ENCODE measurements around the gene CARD10. TPM values are rescaled to one million over a fixed set of nuclear protein-coding genes. Genes with fewer than 3 reads are reported as not detected.
A peak's percentile ranks its signal among the peaks of the same experiment; 100 is the strongest.

Gene CARD10
- total RNA-seq, 1 experiment from 2014 or later, result 14.6 TPM

- H3K27me3 ChIP-seq (replicated peaks), result no peaks in the 10 kb centered on the region
- peak overlapping the region; percentile 54 for H3K27ac ChIP-seq
- H3K4me1 ChIP-seq (replicated peaks), result peaks cover 29% of the 10 kb centered on the region
- H3K36me3 ChIP-seq, result peaks cover 60% of the 10 kb centered on the region
- DNase-seq (ENCODE audit: low read depth in 1 of 2, low spot score in 2 of 2), result no peak
- 0 out of 2 replicates have a peak, but pooled peaks cover 3% of the 10 kb centered on the region for H3K9me3 ChIP-seq (replicated peaks)
- no peak overlapping the region for H3K4me3 ChIP-seq
These were observed 7.7 kb downstream of the CARD10 start for GRCh38 chr22:37511395-37512104.

GRCh38 chr22:37510091-37510490, 9.1 kb downstream of the CARD10 start:
- no peak overlapping the region for H3K27ac ChIP-seq
- H3K36me3 ChIP-seq, result peaks cover 61% of the 10 kb centered on the region
- peaks cover 29% of the 10 kb centered on the region for H3K4me1 ChIP-seq (replicated peaks)
- H3K9me3 ChIP-seq (replicated peaks), result 0 out of 2 replicates have a peak, but pooled peaks cover 3% of the 10 kb centered on the region
- no peak overlapping the region for H3K4me3 ChIP-seq
- no peaks in the 10 kb centered on the region for H3K27me3 ChIP-seq (replicated peaks)
- no peak for DNase-seq (ENCODE audit: low read depth in 1 of 2, low spot score in 2 of 2)

- Histone ChIP-seq H3K4me1 (replicated peaks) (peaks cover 29% of the 10 kb centered on the region), H3K9me3 (replicated peaks) (0 out of 2 replicates have a peak, but pooled peaks cover 3% of the 10 kb centered on the region), H3K36me3 (peaks cover 64% of the 10 kb centered on the region), H3K27ac (no peak overlapping the region), H3K27me3 (replicated peaks) (no peaks in the 10 kb centered on the region), H3K4me3 (no peak overlapping the region)
- DNase-seq (ENCODE audit: low read depth in 1 of 2, low spot score in 2 of 2), result no peak
These were observed 10.0 kb downstream of the CARD10 start for GRCh38 chr22:37509059-37509860.

GRCh38 chr22:37508431-37508992, 10.7 kb downstream of the CARD10 start:
- no peak overlapping the region for H3K27ac ChIP-seq
- DNase-seq (ENCODE audit: low read depth in 1 of 2, low spot score in 2 of 2), result no peak
- H3K9me3 ChIP-seq (replicated peaks), result 0 out of 2 replicates have a peak, but pooled peaks cover 3% of the 10 kb centered on the region
- H3K36me3 ChIP-seq, result peaks cover 72% of the 10 kb centered on the region
- H3K27me3 ChIP-seq (replicated peaks), result no peaks in the 10 kb centered on the region
- H3K4me3 ChIP-seq, result no peak overlapping the region
- H3K4me1 ChIP-seq (replicated peaks), result peaks cover 29% of the 10 kb centered on the region

- Histone ChIP-seq H3K4me1 (replicated peaks) (peaks cover 23% of the 10 kb centered on the region), H3K36me3 (peaks cover 74% of the 10 kb centered on the region), H3K4me3 (no peak overlapping the region), H3K27me3 (replicated peaks) (no peaks in the 10 kb centered on the region), H3K9me3 (replicated peaks) (0 out of 2 replicates have a peak, but pooled peaks cover 3% of the 10 kb centered on the region), H3K27ac (no peak overlapping the region)
- no peak for DNase-seq (ENCODE audit: low read depth in 1 of 2, low spot score in 2 of 2)
These were observed 11.5 kb downstream of the CARD10 start for GRCh38 chr22:37507731-37508130.

GRCh38 chr22:37505989-37506388, 13.2 kb downstream of the CARD10 start:
- no peaks in the 10 kb centered on the region for H3K9me3 ChIP-seq (replicated peaks)
- H3K27me3 ChIP-seq (replicated peaks), result no peaks in the 10 kb centered on the region
- peaks cover 83% of the 10 kb centered on the region for H3K36me3 ChIP-seq
- no peak overlapping the region for H3K27ac ChIP-seq
- DNase-seq (ENCODE audit: low read depth in 1 of 2, low spot score in 2 of 2), result no peak
- H3K4me1 ChIP-seq (replicated peaks), result peaks cover 10% of the 10 kb centered on the region
- H3K4me3 ChIP-seq, result no peak overlapping the region

GRCh38 chr22:37505565-37505964, 13.7 kb downstream of the CARD10 start:
- Histone ChIP-seq H3K36me3 (peaks cover 83% of the 10 kb centered on the region), H3K4me1 (replicated peaks) (peaks cover 10% of the 10 kb centered on the region), H3K27me3 (replicated peaks) (no peaks in the 10 kb centered on the region), H3K9me3 (replicated peaks) (no peaks in the 10 kb centered on the region), H3K4me3 (no peak overlapping the region), H3K27ac (no peak overlapping the region)
- no peak for DNase-seq (ENCODE audit: low read depth in 1 of 2, low spot score in 2 of 2)

GRCh38 chr22:37504964-37505363, 14.3 kb downstream of the CARD10 start:
- Histone ChIP-seq H3K9me3 (replicated peaks) (no peaks in the 10 kb centered on the region), H3K4me1 (replicated peaks) (peaks cover 10% of the 10 kb centered on the region), H3K27ac (no peak overlapping the region), H3K4me3 (no peak overlapping the region), H3K27me3 (replicated peaks) (no peaks in the 10 kb centered on the region), H3K36me3 (peaks cover 80% of the 10 kb centered on the region)
- DNase-seq (ENCODE audit: low read depth in 1 of 2, low spot score in 2 of 2), result no peak

- DNase-seq (ENCODE audit: low read depth in 1 of 2, low spot score in 2 of 2), result no peak
- Histone ChIP-seq H3K9me3 (replicated peaks) (no peaks in the 10 kb centered on the region), H3K27me3 (replicated peaks) (no peaks in the 10 kb centered on the region), H3K27ac (no peak overlapping the region), H3K4me1 (replicated peaks) (peaks cover 4% of the 10 kb centered on the region), H3K36me3 (peaks cover 83% of the 10 kb centered on the region), H3K4me3 (no peak overlapping the region)
These were observed 15.4 kb downstream of the CARD10 start for GRCh38 chr22:37503850-37504249.

- Histone ChIP-seq H3K36me3 (peaks cover 79% of the 10 kb centered on the region), H3K4me1 (replicated peaks) (peaks cover 2% of the 10 kb centered on the region), H3K27me3 (replicated peaks) (no peaks in the 10 kb centered on the region), H3K27ac (no peak overlapping the region), H3K4me3 (no peak overlapping the region), H3K9me3 (replicated peaks) (no peaks in the 10 kb centered on the region)
- DNase-seq (ENCODE audit: low read depth in 1 of 2, low spot score in 2 of 2), result no peak
These were observed 16.0 kb downstream of the CARD10 start for GRCh38 chr22:37503183-37503683.

- Histone ChIP-seq H3K4me1 (replicated peaks) (peaks cover 8% of the 10 kb centered on the region), H3K27me3 (replicated peaks) (no peaks in the 10 kb centered on the region), H3K9me3 (replicated peaks) (no peaks in the 10 kb centered on the region), H3K27ac (no peak overlapping the region), H3K4me3 (no peak overlapping the region), H3K36me3 (peaks cover 77% of the 10 kb centered on the region)
- no peak for DNase-seq (ENCODE audit: low read depth in 1 of 2, low spot score in 2 of 2)
These were observed 16.7 kb downstream of the CARD10 start for GRCh38 chr22:37502342-37503182.

- Histone ChIP-seq H3K4me1 (replicated peaks) (peaks cover 16% of the 10 kb centered on the region), H3K27ac (no peak overlapping the region), H3K9me3 (replicated peaks) (no peaks in the 10 kb centered on the region), H3K4me3 (no peak overlapping the region), H3K27me3 (replicated peaks) (no peaks in the 10 kb centered on the region), H3K36me3 (peaks cover 71% of the 10 kb centered on the region)
- DNase-seq (ENCODE audit: low read depth in 1 of 2, low spot score in 2 of 2), result no peak
These were observed 17.4 kb downstream of the CARD10 start for GRCh38 chr22:37501610-37502341.

Measured in SJSA1 (cell line).